Parathyroid adenoma (tissue), 2 donors: ENCODE results near the gene RPL10A.
"Not testable (repeated sequence)": the region's sequence is repeated elsewhere in the genome, so short reads cannot be mapped to it uniquely, and the experiment has no call there.

ENCODE experiments used
- H2AFZ ChIP-seq: fragments of 300-600 bp; sonication (generic); one replicate; pipeline ENCODE4 v1.7.0; 2017; ENCODE audit warnings: antibody characterized with exemption, mild to moderate bottlenecking
- H3K27ac ChIP-seq: fragments of 300-600 bp; sonication (generic); one replicate; pipeline ENCODE4 v1.7.0; 2017
- H3K27me3 ChIP-seq: fragments of 300-600 bp; sonication (generic); one replicate; pipeline ENCODE4 v1.7.0; 2017; ENCODE audit warnings: low read length; ENCODE audit not compliant: control insufficient read depth, insufficient read depth
- H3K36me3 ChIP-seq: fragments of 300-600 bp; sonication (generic); one replicate; pipeline ENCODE4 v1.7.0; 2017; ENCODE audit warnings: low read length; ENCODE audit not compliant: control insufficient read depth, insufficient read depth
- H3K4me1 ChIP-seq: fragments of 300-600 bp; sonication (generic); one replicate; pipeline ENCODE4 v1.7.0; 2017; ENCODE audit warnings: control low read depth
- H3K4me2 ChIP-seq: fragments of 300-600 bp; sonication (generic); one replicate; pipeline ENCODE4 v1.7.0; 2017; ENCODE audit warnings: low read length
- H3K4me3 ChIP-seq: fragments of 300-600 bp; sonication (generic); one replicate; pipeline ENCODE4 v1.7.0; 2017; ENCODE audit warnings: low read depth, low read length
- H3K79me2 ChIP-seq: fragments of 300-600 bp; sonication (generic); one replicate; pipeline ENCODE4 v1.7.0; 2017; ENCODE audit warnings: control low read depth
- H3K9ac ChIP-seq: fragments of 300-600 bp; sonication (generic); one replicate; pipeline ENCODE4 v1.7.0; 2017; ENCODE audit warnings: mild to moderate bottlenecking
- H3K9me3 ChIP-seq: fragments of 300-600 bp; sonication (generic); one replicate; pipeline ENCODE4 v1.7.0; 2017; ENCODE audit warnings: low read length; ENCODE audit not compliant: control insufficient read depth
- TF ChIP-seq, protein P1 (sequence below): fragments of 300-600 bp; sonication (generic); IDR thresholded peaks from one replicate; pipeline ENCODE4 v1.7.0; 2017; ENCODE audit warnings: antibody characterized with exemption, mild to moderate bottlenecking
- donor health status: primary hyperparathyroidism.

RPL10A gene

GRCh38 chr6:35427435-35427834 lies 40.8 kb upstream of the RPL10A start:
- H3K9ac ChIP-seq = no peak overlapping the region
- H3K27ac ChIP-seq = no peak overlapping the region
- no peak overlapping the region for H2AFZ ChIP-seq
- TF ChIP-seq, protein P1, sequence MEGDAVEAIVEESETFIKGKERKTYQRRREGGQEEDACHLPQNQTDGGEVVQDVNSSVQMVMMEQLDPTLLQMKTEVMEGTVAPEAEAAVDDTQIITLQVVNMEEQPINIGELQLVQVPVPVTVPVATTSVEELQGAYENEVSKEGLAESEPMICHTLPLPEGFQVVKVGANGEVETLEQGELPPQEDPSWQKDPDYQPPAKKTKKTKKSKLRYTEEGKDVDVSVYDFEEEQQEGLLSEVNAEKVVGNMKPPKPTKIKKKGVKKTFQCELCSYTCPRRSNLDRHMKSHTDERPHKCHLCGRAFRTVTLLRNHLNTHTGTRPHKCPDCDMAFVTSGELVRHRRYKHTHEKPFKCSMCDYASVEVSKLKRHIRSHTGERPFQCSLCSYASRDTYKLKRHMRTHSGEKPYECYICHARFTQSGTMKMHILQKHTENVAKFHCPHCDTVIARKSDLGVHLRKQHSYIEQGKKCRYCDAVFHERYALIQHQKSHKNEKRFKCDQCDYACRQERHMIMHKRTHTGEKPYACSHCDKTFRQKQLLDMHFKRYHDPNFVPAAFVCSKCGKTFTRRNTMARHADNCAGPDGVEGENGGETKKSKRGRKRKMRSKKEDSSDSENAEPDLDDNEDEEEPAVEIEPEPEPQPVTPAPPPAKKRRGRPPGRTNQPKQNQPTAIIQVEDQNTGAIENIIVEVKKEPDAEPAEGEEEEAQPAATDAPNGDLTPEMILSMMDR = no peak
- H3K36me3 ChIP-seq = no peaks in the 10 kb centered on the region
- H3K4me3 ChIP-seq = no peak overlapping the region
- no peaks in the 10 kb centered on the region for H3K79me2 ChIP-seq
- no peaks in the 10 kb centered on the region for H3K9me3 ChIP-seq
- H3K4me1 ChIP-seq = no peaks in the 10 kb centered on the region
- H3K4me2 ChIP-seq = no peak overlapping the region
- no peaks in the 10 kb centered on the region for H3K27me3 ChIP-seq

- H3K27ac ChIP-seq = no peak overlapping the region
- H3K27me3 ChIP-seq = no peaks in the 10 kb centered on the region
- H3K4me1 ChIP-seq = no peaks in the 10 kb centered on the region
- H3K9me3 ChIP-seq = no peaks in the 10 kb centered on the region
- no peak overlapping the region for H2AFZ ChIP-seq
- no peaks in the 10 kb centered on the region for H3K36me3 ChIP-seq
- no peak overlapping the region for H3K4me2 ChIP-seq
- TF ChIP-seq, protein P1 = no peak
- no peak overlapping the region for H3K4me3 ChIP-seq
- H3K9ac ChIP-seq = no peak overlapping the region
- no peaks in the 10 kb centered on the region for H3K79me2 ChIP-seq
These were observed 40.3 kb upstream of the RPL10A start for GRCh38 chr6:35427851-35428321.

GRCh38 chr6:35428421-35429149 lies 39.6 kb upstream of the RPL10A start:
- Histone ChIP-seq H3K36me3 (no peaks in the 10 kb centered on the region), H3K4me3 (no peak overlapping the region)

DNA sequence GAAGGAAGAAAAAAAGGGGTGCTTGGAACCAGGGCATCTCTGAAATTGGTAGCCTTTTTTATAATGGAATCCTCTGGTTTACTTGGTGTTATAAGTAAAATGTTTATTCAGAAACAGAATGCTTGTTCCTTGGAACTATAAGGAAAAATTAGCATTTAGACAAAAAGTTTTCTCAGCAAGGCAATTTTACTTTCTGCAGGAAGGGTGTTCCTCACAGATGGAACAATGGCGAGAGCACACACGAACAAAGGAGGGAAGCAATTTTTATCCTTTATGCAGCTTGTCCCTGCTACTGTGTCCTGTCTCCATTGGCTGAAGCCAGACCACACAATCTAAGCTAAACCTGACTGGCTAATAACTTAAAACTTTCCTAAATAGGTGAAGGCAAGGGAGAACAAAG lies 38.7 kb upstream of the RPL10A start:
- no peaks in the 10 kb centered on the region for H3K4me1 ChIP-seq
- no peaks in the 10 kb centered on the region for H3K36me3 ChIP-seq
- H3K4me3 ChIP-seq = no peak overlapping the region
- no peaks in the 10 kb centered on the region for H3K9me3 ChIP-seq
- no peak overlapping the region for H3K27ac ChIP-seq
- TF ChIP-seq, protein P1 = no peak
- H3K27me3 ChIP-seq = no peaks in the 10 kb centered on the region
- no peak overlapping the region for H2AFZ ChIP-seq
- no peak overlapping the region for H3K9ac ChIP-seq
- no peak overlapping the region for H3K4me2 ChIP-seq
- no peaks in the 10 kb centered on the region for H3K79me2 ChIP-seq

More at GRCh38 chr6:35428421-35429149, 39.6 kb upstream of the RPL10A start:
- H3K4me2 ChIP-seq = no peak overlapping the region
- no peaks in the 10 kb centered on the region for H3K4me1 ChIP-seq
- H3K27ac ChIP-seq = no peak overlapping the region
- H3K27me3 ChIP-seq = no peaks in the 10 kb centered on the region
- no peaks in the 10 kb centered on the region for H3K79me2 ChIP-seq
- TF ChIP-seq, protein P1 = no peak
- H2AFZ ChIP-seq = no peak overlapping the region
- no peak overlapping the region for H3K9ac ChIP-seq
- no peaks in the 10 kb centered on the region for H3K9me3 ChIP-seq

- no peak overlapping the region for H3K4me2 ChIP-seq
- no peak overlapping the region for H3K4me3 ChIP-seq
- H3K36me3 ChIP-seq = no peaks in the 10 kb centered on the region
- no peaks in the 10 kb centered on the region for H3K9me3 ChIP-seq
- no peaks in the 10 kb centered on the region for H3K27me3 ChIP-seq
- no peaks in the 10 kb centered on the region for H3K79me2 ChIP-seq
- TF ChIP-seq, protein P1 = no peak
- peaks cover 11% of the 10 kb centered on the region for H3K4me1 ChIP-seq
- H3K27ac ChIP-seq = no peak overlapping the region
- H3K9ac ChIP-seq = no peak overlapping the region
- no peak overlapping the region for H2AFZ ChIP-seq
These were observed 35.9 kb upstream of the RPL10A start for GRCh38 chr6:35432291-35432690.

DNA sequence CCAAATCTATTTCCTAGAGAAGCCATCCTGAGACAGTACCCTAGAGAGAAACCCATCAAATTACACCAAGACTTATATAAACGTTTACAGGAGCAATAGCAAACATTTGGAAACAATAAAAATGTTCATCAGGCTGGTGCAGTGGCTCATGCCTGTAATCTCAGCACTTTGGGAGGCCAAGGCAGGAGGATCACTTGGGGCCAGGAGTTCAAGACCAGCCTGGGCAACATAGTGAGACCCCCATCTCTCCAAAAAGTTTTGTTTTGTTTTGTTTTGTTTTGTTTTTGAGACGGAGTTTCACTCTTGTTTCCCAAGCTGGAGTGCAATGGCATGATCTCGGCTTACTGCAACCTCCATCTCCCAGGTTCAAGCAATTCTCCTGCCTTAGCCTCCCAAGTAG lies 35.5 kb upstream of the RPL10A start:
- H2AFZ ChIP-seq, H3K4me2 ChIP-seq, H3K27me3 ChIP-seq, H3K79me2 ChIP-seq, H3K4me3 ChIP-seq, H3K27ac ChIP-seq, H3K36me3 ChIP-seq, H3K9ac ChIP-seq, H3K9me3 ChIP-seq: not testable (repeated sequence)
- peaks cover 11% of the 10 kb centered on the region for H3K4me1 ChIP-seq
